Left hindlimb (tissue), 1 donor: ENCODE results near the gene COL20A1.
"Not testable (repeated sequence)": the region's sequence is repeated elsewhere in the genome, so short reads cannot be mapped to it uniquely, and the experiment has no call there.

Source experiments
- DNase-seq: peaks from one replicate; pipeline ENCODE4 v3.0.0-alpha.2; 2018

Gene COL20A1

DNA sequence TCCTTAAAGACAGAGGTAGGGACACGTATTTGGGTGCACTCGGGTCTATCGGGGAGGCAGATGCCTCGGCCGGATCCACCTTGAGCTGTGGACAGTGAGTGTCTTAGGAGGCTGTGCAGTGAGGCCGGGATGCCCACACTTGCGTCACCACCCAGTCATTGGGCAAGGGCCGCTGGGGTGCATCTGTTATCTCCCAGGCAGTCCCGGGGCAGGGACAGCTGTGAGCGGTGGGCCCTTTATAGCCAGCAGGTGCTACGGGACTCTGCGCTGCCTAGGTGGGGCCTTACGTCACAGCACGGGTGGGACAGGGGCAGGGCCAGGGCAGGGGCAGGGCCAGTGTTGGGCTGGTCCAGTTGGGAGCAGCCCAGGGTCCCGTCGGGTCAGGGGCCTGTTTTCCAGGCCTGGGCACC lies 689 bp upstream of the COL20A1 start:
- no peak for DNase-seq

DNA sequence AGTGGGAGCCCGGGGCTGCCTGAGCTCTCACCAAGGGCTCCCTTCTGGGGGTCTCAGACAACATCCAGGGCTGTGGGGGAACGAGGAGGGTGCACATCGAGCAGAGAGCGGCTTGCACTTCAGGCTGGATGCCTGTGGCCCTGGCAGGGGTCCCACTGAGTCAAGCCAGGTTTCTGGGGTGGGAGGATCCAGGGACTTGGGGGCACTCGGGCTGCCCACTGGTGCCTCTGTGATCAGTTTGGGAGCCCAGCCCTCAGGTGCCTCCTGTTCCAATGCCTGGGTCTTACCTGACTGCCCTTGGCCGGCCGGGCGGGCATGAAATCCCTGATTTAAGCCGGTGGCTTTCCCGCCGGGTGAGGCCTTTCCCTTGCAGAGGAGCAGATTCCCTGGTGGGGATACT lies 470 bp downstream of the COL20A1 start:
- no peak for DNase-seq

DNA sequence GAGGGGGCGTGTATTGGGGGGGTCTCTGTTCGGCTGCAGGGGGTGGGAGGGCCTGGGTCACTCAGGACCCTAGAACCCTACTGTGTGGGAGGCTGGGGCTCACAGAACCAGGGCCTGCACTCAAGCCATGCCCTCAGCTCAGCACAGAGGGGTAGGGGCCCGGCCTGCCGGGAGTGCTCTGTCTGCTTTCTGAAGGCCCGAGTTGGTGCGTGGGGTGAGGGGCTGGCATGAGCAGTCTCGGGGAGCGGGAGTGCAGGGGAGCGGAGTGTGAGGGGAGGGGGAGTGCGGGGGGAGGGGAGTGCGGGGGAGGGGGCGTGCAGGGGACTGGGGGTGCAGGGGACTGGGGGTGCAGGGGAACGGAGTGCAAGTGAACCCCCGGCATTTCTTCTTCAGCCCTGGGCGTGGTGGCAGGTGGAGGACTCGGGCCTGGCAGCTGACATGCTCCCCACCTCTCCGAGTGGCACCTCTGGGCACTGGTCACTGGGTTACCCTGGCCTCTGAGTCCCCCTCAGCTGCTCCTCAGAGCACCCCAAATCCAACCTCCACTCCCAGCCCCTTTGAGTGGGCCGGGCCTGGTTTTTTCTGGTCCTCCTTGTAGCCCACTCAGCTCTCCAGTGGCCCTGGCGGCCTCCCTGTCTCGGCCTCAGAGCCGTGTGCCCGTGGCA lies 1.0 kb downstream of the COL20A1 start:
- no peak for DNase-seq

DNA sequence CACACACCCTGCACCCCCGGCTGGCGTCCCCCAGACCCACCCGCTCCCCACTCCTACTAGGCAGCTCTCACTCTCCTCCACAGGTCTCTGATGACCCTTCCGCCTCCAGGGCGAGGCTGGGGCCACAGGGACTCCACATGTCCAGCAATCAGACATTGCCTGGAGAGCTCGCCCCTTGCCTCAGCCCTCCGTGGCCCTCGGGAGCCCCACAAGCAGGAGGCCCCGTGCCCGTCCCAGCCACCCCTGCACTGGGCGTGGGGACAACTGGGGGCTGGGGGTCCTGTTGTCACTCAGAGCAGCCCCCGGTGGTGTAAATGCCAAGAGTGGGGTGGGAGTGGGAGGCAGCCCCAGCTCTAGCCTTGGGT lies 1.5 kb downstream of the COL20A1 start:
- no peak for DNase-seq

DNA sequence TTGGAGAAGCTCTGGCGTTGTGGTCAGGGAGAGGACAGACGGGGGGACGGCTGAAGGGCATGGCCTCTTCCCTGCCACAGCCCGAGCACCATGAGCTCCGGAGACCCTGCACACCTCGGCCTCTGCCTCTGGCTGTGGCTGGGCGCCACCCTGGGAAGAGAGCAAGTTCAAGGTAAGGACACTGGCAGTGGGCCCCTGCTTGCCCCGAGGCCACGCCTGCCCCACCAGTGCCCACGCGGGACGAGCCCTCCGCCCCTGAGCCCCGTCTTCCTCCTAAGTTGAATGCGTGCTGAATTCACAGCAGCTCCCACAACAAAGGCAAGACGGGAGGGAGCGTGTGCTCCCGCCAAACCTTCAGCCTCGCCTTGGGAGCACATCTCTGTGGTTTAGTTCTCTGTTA lies 2.0 kb downstream of the COL20A1 start:
- no peak for DNase-seq

DNA sequence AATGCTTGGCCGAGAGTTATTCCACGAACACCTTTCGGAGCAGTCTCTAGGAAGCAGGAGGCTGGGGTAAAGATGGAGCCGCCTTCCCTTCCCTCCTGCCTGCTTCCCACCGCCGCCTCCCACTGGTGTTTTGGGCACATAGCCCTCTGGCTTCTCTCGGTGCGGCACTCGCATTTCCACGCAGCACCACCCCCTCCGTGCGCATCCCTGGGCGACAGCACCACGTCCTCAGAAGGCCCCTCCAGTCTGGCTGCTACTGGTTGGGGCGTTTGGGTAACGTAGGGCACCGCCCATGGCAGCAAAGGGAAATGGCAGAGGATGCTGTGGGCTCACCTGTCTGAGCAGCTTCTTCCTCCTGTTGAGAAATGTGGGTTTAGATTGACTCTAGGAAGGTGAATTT lies 2.4 kb downstream of the COL20A1 start:
- DNase-seq = no peak

DNA sequence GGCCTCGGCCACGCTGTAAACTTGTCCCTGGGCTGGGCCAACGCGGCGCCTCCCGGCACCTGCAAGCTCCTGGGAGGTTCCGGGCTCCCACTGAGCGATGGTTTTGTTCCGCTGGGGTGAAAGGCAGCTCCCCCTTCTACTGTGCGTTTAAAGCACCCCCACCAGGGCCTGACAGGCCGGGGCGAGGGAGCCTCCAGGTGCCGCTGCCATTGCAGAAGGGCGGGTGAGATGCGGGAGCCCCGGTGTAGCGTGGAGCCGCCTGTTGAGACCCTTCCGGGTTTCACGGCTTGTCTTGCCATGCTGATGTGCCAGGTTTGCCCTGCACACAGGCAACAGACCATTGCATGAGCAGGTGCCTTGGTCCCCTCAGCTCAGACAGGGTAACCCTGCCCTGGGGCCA lies 2.9 kb downstream of the COL20A1 start:
- DNase-seq = no peak

DNA sequence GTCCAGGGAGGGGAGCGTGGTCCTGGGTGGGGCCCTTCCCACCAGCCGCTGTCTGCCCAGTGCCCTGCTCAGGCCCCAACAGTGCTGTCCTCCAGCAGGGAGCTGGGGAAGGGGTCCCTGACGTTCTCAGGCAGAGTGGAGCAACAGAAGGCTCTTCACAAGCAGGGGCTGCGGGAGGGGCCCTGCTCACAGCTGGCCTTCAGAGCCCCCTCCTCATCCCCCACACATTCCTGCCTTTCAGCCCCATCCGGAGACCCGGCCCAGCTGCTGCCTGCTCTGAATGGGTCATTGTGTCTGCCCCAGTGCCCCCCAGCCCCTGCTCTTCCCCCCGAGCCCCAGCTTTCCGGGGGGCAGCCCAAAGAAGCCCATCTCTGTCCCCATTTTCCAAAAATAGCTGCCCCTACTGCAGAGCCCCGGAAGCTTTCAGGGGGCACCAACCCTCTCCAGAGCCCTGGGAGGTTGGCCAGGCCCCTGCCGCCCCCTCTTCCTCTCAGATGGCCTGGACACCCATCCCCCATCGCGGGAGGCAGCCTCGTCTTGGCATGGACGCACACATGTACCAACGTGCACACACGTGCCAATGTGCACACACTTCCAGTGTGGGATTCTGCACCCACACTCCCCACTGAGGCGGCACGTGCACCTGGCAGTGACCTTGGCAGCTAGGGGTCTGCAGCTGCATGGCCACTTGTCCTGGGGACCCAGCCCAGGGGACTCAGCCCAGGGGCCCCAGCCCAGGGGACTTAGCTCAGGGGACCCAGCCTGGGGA lies 3.7 kb downstream of the COL20A1 start:
- no peak for DNase-seq

DNA sequence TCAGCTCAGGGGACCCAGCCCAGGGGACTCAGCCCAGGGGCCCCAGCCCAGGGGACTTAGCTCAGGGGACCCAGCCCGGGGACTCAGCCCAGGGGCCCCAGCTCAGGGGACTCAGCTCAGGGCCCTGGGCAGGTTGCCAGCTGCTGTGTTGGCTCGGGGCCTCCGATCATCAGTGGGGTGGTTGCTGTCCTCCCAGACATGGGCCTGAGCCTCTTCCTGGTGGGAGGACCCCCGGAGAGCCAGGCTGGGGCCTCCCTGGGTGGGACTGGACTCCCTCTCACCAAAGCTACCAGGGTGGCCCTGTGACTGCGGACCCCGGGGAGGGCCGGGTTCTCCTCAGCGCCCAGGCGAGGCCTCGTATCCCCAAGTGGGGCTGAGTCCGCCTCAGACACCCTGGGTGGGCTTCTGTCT lies 4.4 kb downstream of the COL20A1 start:
- DNase-seq = no peak

DNA sequence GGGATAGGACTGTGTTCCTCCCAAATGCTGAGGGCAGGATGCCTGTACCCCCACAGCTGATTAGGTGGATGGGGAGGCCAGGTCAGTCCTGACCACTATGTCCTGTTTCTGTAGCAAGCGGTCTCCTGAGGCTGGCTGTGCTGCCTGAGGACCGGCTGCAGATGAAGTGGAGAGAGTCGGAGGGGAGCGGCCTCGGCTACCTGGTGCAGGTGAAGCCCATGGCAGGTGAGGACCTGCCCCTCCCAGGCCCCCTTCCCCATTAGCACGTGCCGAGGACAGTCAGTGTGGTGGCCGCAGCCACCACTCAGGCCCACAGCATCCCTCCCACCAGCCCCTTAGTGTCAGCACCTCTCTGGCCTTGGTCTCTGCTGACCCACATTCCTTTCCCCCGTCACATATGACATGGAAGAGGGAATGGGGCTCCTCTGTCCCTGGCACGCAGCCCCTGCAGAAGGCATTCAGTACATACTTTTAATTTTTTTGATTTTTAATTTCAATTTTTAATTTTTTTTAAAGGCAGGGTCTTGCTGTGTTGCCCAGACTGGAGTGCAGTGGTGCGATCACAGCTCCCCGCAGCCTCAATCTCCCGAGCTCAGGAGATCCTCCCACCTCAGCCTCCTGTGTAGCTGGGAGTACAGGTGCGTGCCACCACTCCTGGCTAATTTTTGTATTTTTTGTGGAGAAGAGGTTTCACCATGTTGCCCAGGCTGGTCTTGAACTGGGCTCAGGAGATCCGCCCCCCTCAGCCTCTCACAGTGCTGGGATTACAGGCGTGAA lies 5.0 kb downstream of the COL20A1 start:
- DNase-seq = no peak

DNA sequence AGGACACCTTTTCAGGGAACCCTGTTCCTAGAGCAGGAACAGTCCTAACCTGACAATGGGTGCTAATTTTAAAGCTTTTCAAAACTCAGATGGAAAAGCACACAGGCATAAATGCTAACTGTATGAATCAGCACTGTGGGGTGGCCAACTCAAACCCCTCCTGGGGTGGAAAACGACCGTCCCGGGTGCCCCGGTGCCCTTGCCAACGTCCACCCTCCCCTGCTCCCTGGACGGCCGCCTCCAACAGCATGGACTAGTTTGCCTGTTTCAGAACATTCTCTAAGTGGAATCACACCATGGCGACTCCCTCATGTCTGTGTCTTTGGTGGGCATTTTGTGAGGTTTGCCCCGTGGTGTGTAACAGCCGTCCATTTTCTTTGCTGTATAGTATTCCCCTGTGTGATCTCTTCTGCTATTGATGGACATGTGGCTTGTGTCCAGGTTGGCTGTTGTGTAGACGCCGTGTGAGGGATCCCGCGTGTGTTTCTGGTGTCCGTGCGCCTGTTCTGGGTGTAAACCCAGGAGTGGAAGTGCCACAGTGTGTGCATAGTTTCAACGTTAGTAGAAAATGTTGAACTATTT lies 5.8 kb downstream of the COL20A1 start:
- DNase-seq = no peak

DNA sequence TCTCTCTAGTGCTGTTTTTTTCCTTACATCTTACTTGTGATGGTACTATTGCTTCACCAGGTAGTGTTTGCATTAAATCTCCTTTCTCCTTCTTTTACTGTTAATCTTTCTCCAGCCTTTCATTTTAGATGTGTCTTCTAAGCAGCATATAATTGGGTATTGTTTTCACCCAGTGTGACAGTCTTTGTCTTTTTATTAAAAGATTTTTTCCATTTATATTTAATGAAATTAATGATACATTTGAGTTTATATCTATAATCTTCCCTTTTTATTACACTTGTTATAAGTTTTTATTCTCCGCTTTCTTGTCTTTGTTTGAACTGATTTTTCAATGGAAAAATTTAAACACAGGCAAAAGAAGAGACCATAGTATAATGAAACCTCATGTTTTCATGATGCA lies 8.7 kb downstream of the COL20A1 start:
- DNase-seq = no peak

DNA sequence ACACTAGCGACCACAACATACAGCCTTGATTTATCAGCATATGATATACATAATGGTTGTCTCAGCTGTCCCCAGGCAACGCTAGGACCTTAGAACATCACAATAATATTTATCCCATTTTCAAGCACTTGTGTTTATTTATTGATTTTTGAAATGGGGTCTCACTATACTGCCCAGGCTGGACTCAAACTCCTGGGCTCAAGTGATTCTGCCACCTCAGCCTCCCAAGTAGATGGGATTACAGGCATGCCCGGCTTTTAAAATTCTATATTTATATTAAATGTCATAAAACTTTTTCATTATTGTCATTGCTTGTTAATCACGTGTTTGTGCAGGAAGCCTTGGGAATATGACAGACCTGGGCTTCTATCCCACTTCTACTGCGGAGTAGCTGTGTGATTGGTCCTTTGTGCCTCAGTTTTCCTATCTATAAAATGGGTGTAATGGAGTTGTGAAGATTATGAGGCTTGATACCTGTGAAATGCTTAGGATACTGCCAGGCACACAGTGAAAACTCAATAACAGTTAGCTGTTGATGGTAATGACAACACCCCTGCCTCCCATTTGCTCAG lies 10.2 kb downstream of the COL20A1 start:
- no peak for DNase-seq

DNA sequence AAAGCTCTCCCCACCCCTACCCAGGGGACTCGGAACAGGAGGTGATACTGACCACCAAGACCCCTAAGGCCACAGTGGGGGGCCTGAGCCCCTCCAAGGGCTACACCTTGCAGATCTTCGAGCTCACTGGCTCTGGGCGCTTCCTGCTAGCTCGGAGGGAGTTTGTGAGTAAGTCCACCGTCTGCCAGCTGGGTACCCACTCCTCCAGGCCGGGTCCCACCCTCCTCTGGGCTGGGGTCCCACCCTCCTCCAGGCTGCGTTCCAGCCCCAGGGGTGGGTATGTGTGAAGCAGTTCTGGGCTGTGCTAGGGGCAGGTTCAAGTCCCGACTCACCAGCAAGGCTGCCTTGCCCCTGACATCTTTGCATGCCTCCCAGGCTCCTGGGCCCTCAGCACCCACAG lies 12.4 kb downstream of the COL20A1 start:
- no peak for DNase-seq

DNA sequence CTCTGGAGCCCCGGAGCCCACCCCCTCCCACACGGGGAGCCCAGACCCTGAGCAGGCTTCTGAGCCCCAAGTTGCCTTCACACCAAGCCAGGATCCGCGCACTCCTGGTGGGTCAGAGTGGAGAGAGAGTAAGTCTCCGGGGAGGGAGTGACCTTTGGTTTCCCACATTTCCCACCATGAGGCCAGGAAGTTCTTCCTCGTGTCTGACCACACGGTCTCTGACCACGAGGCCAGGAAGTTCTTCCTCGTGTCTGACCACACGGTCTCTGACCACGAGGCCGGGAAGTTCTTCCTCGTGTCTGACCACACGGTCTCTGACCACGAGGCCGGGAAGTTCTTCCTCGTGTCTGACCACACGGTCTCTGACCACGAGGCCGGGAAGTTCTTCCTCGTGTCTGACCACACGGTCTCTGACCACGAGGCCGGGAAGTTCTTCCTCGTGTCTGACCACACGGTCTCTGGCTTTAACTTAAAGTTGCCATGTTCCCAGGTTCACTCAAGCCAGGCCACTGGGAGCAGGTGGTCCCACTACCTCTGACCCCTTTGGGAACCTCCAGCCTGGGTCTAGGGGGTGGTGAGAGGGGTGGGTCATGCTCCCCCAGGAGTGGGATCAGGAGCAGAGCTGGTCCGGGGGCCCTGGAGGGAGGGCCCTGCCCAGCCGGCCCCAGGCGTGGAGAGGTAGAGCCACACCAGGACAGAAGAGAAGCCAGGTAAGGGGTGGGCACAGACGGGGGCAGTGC lies 13.1 kb downstream of the COL20A1 start:
- DNase-seq = not testable (repeated sequence)

DNA sequence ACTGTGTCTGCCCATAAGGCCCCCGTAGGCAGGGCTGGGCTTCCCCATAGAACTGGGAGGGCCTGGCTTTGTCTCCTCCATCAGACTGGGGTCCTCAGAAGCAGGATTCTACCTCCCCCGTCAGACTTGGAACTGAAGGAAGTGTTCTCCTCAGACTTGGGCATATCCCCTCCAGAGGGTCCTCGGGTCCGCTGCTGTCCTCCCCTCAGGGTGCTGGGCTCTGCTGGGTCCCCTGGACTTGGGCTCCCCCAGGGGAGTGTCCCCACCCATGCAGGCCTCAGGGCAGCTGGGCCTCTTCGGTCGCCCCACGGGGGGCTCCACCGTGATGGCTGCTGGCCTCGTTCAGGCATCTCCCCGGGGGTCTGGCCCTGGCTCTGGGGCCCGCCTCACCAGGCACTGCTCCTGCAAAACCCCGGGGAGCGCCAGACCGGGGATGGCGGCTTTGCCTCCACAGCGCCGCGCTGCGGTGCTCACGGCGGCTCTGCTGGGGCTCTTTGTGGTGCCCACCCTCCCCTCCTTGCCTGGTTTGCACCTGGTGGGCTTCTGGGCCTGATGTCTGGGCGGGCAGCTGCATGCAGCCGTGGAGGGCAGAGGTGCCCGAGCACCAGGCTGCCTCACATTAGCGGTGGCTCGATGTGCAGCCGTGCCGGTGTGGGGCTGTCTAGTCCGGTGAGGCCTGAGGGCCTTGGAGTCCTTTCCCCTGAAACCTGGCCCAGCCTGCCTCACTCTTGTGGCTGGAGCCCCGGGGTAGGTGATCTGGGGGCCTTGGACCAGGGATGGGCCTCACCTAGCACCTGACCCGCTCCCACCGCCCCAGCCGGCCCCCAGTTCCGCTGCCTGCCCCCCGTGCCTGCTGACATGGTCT lies 13.9 kb downstream of the COL20A1 start:
- no peak for DNase-seq

DNA sequence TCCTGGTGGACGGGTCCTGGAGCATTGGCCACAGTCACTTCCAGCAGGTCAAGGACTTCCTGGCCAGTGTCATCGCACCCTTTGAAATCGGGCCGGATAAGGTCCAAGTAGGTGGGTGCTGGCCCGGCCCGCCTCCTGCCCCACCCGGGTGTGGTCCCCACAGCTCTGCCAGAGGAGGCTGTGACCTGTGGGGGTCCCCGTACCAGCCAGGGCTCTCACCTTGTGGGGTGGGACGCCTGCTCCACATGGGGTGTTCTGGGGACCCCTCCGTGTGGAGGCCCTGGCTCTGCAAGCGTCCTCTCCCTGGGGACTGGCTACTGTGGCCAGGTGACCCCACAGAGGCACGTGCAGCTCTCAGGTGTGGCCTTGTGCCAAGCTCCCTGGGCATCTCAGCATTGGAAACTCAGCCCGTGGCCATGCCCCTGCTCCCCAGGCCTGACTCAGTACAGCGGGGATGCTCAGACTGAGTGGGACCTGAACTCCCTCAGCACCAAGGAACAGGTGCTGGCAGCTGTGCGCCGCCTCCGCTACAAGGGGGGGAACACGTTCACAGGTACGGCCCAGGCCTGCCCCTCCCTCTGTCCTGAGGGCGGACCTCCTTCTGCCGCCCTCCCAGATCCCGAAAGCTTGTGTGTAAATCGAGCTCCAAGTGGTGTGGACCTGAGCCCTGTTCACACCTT lies 14.7 kb downstream of the COL20A1 start:
- DNase-seq = no peak

DNA sequence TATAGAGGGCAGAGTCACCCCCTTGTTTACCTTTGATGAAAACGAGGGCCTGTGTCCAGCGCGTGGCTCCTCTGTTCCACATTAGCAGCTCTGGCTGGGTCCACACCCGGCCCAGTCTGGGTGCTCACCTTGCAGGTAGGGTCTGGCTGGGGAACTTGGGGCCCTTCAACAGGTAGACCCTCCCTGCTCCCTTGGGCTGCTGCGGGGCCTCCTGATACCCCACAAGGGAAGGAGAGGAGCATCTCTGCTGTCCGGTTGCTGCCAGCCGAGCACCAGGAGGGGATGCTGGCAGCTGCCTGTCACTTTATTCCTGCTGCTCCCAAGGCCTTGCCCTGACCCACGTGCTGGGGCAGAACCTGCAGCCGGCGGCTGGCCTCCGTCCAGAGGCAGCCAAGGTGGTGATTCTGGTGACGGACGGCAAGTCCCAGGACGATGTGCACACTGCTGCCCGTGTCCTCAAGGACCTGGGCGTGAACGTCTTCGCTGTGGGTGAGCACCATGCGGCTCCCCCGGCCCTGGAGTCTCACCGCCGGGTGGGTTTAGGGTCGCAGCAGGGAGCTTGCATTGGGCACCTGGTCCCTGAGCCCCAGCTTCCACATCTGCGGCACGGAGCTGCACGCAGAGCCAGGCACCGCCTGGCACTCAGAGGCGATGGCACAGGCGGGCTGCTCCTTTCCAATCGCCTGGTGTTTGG lies 15.4 kb downstream of the COL20A1 start:
- no peak for DNase-seq

DNA sequence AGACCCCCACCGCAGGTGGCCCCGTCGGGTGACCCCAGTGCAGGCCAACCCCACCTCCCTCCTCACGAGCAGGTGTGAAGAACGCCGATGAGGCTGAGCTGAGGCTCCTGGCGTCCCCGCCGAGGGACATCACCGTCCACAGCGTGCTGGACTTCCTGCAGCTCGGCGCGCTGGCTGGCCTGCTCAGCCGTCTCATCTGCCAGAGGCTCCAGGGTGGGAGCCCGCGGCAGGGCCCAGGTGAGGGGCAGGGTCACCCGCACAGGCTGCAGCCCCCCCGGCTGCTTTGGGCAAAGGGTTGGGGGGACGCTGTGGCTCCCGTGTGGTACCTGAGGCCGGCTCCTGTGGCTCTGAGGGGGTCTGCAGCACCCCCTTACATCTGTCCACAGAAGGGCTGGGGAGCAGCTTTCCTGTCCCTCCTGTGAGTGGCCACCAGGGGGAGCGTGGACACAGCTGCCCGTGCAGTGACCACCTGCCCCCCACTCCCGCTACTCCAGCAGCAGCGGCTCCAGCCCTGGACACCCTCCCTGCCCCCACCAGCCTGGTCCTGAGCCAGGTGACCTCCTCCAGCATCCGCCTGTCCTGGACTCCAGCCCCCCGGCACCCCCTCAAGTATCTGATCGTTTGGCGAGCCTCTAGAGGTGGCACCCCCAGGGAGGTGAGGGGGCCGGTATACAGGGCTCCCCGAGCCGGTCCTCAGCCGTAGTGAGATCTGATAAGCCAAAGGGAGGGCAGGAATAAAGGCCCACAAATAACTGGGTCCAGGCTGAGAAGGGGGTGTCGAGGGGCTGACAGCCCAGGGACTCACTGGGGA lies 16.5 kb downstream of the COL20A1 start:
- peak; percentile 74 for DNase-seq
